Endothelial cell of umbilical vein (primary cell): ENCODE results near the gene SLC7A8. TPM values are rescaled to one million over a fixed set of nuclear protein-coding genes. Genes with fewer than 3 reads are reported as not detected.

Source experiments
- BruUV-seq: library from RNA; stranded (reverse); fragments of 400-500 nt; replicated peaks from 2 replicates; lab custom pipeline; 2021; lab: Mats Ljungman, UMichigan
- CTCF ChIA-PET: fragments of 300-600, 350-600 bp; sonication (Branson Sonifier 250); formaldehyde crosslinking; loops from one replicate; lab custom pipeline; 2021; ENCODE audit warnings: antibody characterized with exemption, inconsistent platforms; lab: Charles Lee
- POLR2A ChIA-PET: fragments of 300-600, 350-600 bp; sonication (Branson Sonifier 250); formaldehyde crosslinking; loops from one replicate; lab custom pipeline; 2021; ENCODE audit warnings: antibody characterized with exemption, inconsistent platforms; lab: Charles Lee
- DNase-seq: peaks from one replicate; pipeline ENCODE4 v3.0.0-alpha.2; 2011; ENCODE audit warnings: low read depth, low spot score
- FAIRE-seq: peaks from 2 replicates; lab custom pipeline; 2011; peaks lifted over from hg19 to GRCh38; lab: Jason Lieb, UNC
- H2AFZ ChIP-seq: 2 replicates; pipeline ENCODE4 v1.6.0; 2012; ENCODE audit warnings: low read depth, low read length, control low read depth, inconsistent platforms
- H3K27ac ChIP-seq: 2 replicates; pipeline ENCODE4 v1.5.1; 2011; ENCODE audit warnings: low read depth, mild to moderate bottlenecking, control low read depth, low read length, moderate library complexity; ENCODE audit not compliant: insufficient read depth
- H3K27me3 ChIP-seq, 2 experiments: 2 replicates each; pipeline versions ENCODE4 v1.6.0 to v1.6.1; 2011; ENCODE audit warnings: low read length in 2 of 2, mixed read lengths in 1 of 2; ENCODE audit not compliant: control insufficient read depth in 2 of 2, insufficient read depth in 2 of 2
- H3K36me3 ChIP-seq, 2 experiments: 2 replicates in 1 of 2; 3 replicates in 1 of 2; pipeline ENCODE4 v1.5.1; 2011; ENCODE audit warnings: low read length in 2 of 2, mild to moderate bottlenecking in 1 of 2, moderate library complexity in 1 of 2; ENCODE audit not compliant: control insufficient read depth in 2 of 2, insufficient read depth in 2 of 2; ENCODE audit errors: extremely low read depth in 1 of 2
- H3K4me1 ChIP-seq: 3 replicates; pipeline ENCODE4 v1.5.1; 2011; ENCODE audit warnings: mild to moderate bottlenecking, low read length; ENCODE audit not compliant: control insufficient read depth, insufficient read depth; ENCODE audit errors: extremely low read depth
- H3K4me2 ChIP-seq: 2 replicates; pipeline ENCODE4 v1.6.1; 2011; ENCODE audit warnings: low read length, control low read depth, mixed read lengths; ENCODE audit not compliant: insufficient read depth
- H3K4me3 ChIP-seq, 3 experiments: fragments of 200-600 bp in 1 of 3; sonication (generic), shearing (Covaris generic) in 1 of 3; replicated peaks in 1 of 3; 2 replicates each; pipeline ENCODE4 v1.5.1; 2011 to 2016; ENCODE audit warnings: control low read depth in 3 of 3, low read length in 3 of 3, mild to moderate bottlenecking in 2 of 3, inconsistent platforms in 1 of 3, low read depth in 1 of 3, moderate library complexity in 1 of 3; ENCODE audit not compliant: insufficient read depth in 1 of 3
- H3K79me2 ChIP-seq: 2 replicates; pipeline ENCODE4 v1.6.0; 2012; ENCODE audit warnings: low read length, inconsistent platforms; ENCODE audit not compliant: control insufficient read depth, insufficient read depth
- H3K9ac ChIP-seq: replicated peaks from 2 replicates; pipeline ENCODE3; 2011; ENCODE audit warnings: low read length, control low read depth; ENCODE audit not compliant: insufficient read depth; ENCODE audit errors: extremely low read depth
- H3K9me1 ChIP-seq: replicated peaks from 3 replicates; pipeline ENCODE4 v1.6.0; 2011; ENCODE audit warnings: mild to moderate bottlenecking, low read length; ENCODE audit not compliant: control insufficient read depth, insufficient read depth; ENCODE audit errors: extremely low read depth
- H3K9me3 ChIP-seq: replicated peaks from 2 replicates; pipeline ENCODE4 v1.5.1; 2012; ENCODE audit warnings: low read length, inconsistent platforms; ENCODE audit not compliant: control insufficient read depth, insufficient read depth
- H4K20me1 ChIP-seq: replicated peaks from 2 replicates; pipeline ENCODE3; 2011; ENCODE audit warnings: mild to moderate bottlenecking, low read length; ENCODE audit not compliant: control insufficient read depth, insufficient read depth; ENCODE audit errors: extremely low read depth
- EZH2 ChIP-seq: IDR thresholded peaks from 2 replicates; pipeline ENCODE4 v1.6.1; 2012; ENCODE audit warnings: borderline replicate concordance, low read depth, mild to moderate bottlenecking, moderate library complexity, low read length, inconsistent platforms; ENCODE audit not compliant: severe bottlenecking
- FOS ChIP-seq: IDR thresholded peaks from 2 replicates; pipeline ENCODE4 v1.6.1; 2011; ENCODE audit warnings: mild to moderate bottlenecking, low read length, moderate library complexity, borderline replicate concordance; ENCODE audit not compliant: insufficient read depth
- GATA2 ChIP-seq: IDR thresholded peaks from 2 replicates; pipeline ENCODE4 v1.7.0; 2011; ENCODE audit warnings: low read depth, mild to moderate bottlenecking, moderate library complexity, mixed read lengths, low read length; ENCODE audit not compliant: insufficient read length, insufficient read depth
- JUN ChIP-seq: IDR thresholded peaks from 2 replicates; pipeline ENCODE4 v1.6.1; 2011; ENCODE audit warnings: borderline replicate concordance, low read depth; ENCODE audit not compliant: insufficient read length, insufficient read depth
- POLR2A ChIP-seq: IDR thresholded peaks from 2 replicates; pipeline ENCODE4 v1.6.1; 2012; ENCODE audit warnings: low read depth, mild to moderate bottlenecking, control low read depth, low read length
- dilution Hi-C: fragments of 300-500 bp; cut with MboI; formaldehyde crosslinking; loops from one replicate; pipeline ENCODE4 v1.15.0; 2019; ENCODE audit warnings: low sequenced_read_pairs; ENCODE audit not compliant: extremely low pct_ligation_motif_present
- intact Hi-C: fragments of 100-400 bp; cut with micrococcal nuclease; formaldehyde crosslinking; loops from one replicate; pipeline ENCODE4 v1.10.0; 2022
- polyA plus RNA-seq, 4 experiments: library from polyadenylated mRNA; depleted of rRNA in 3 of 4; stranded (reverse) in 3 of 4; unstranded in 1 of 4; fragments of >200 nt; gene quantifications; 2 replicates each; pipeline versions ENCODE4 v1.2.1 to v1.2.3, GENCODE V29; 2011 to 2012; ENCODE audit warnings: missing spikeins in 1 of 4
- total RNA-seq: library from RNA; stranded (reverse); gene quantifications from 2 replicates; pipeline ENCODE4 v1.2.3, GENCODE V29; 2021
- TF ChIP-seq, protein P1 (sequence below), 2 donors: IDR thresholded peaks; 1 replicate in 1 of 2; 2 replicates in 1 of 2; pipeline ENCODE4 v1.5.1; 2011; ENCODE audit warnings: low read length in 2 of 2, mild to moderate bottlenecking in 2 of 2, moderate library complexity in 2 of 2, control low read depth in 1 of 2, inconsistent platforms in 1 of 2, low read depth in 1 of 2; ENCODE audit not compliant: insufficient read depth in 1 of 2; ENCODE audit errors: extremely low read depth in 1 of 2

SLC7A8 gene
- total and polyA plus RNA-seq, 2 donors (not counting 3 experiments of a cell fraction or from before 2014, with no cell fraction given) = 0.76 to 1.1 TPM

GRCh38 chr14:23126548-23127278 lies 56.7 kb downstream of the SLC7A8 start:
- no peak for DNase-seq
- intact Hi-C loops (no loop called here), dilution Hi-C loops (no loop called here)
- BruUV-seq = no TSS peak
- no peak for FAIRE-seq
- H3K27me3 ChIP-seq = no peaks in the 10 kb centered on the region
- CTCF ChIA-PET = interaction anchor here (0.6 to 14.5 kb wide), 2 partner anchors 52 to 1670 kb away, joined by 3 to 1289 read pairs; partner anchors contain the start of gene SLC7A8
- H3K79me2 ChIP-seq = no peaks in the 10 kb centered on the region
- H3K27ac ChIP-seq = no peak overlapping the region
- no peaks in the 10 kb centered on the region for H4K20me1 ChIP-seq
- H3K9ac ChIP-seq = no peak overlapping the region
- H2AFZ ChIP-seq = no peak overlapping the region
- peaks cover 36% of the 10 kb centered on the region for H3K4me1 ChIP-seq
- TF ChIP-seq JUN (no peak), POLR2A (no peak), EZH2 (no peak), FOS (no peak), GATA2 (no peak)
- TF ChIP-seq, protein P1, sequence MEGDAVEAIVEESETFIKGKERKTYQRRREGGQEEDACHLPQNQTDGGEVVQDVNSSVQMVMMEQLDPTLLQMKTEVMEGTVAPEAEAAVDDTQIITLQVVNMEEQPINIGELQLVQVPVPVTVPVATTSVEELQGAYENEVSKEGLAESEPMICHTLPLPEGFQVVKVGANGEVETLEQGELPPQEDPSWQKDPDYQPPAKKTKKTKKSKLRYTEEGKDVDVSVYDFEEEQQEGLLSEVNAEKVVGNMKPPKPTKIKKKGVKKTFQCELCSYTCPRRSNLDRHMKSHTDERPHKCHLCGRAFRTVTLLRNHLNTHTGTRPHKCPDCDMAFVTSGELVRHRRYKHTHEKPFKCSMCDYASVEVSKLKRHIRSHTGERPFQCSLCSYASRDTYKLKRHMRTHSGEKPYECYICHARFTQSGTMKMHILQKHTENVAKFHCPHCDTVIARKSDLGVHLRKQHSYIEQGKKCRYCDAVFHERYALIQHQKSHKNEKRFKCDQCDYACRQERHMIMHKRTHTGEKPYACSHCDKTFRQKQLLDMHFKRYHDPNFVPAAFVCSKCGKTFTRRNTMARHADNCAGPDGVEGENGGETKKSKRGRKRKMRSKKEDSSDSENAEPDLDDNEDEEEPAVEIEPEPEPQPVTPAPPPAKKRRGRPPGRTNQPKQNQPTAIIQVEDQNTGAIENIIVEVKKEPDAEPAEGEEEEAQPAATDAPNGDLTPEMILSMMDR (IDR thresholded peaks at IDR 0.05; ENCODE audit: extremely low read depth in 1 of 2, insufficient read depth in 1 of 2, low read depth in 1 of 2, low read length in 2 of 2) = no peak
- no peak overlapping the region for H3K4me2 ChIP-seq
- H3K36me3 ChIP-seq = no peaks in the 10 kb centered on the region
- POLR2A ChIA-PET = no interaction called here
- no peak overlapping the region for H3K4me3 ChIP-seq
- no peaks in the 10 kb centered on the region for H3K9me3 ChIP-seq
- no peaks in the 10 kb centered on the region for H3K9me1 ChIP-seq
